OCI-LY7 (cell line): Measurements from ENCODE around the gene MAPK11.

ENCODE experiments used
- CTCF ChIP-seq: fragments of 200-600 bp; sonication (generic); conservative IDR thresholded peaks from 2 replicates; pipeline ENCODE4 v1.5.1; 2014; ENCODE audit warnings: mild to moderate bottlenecking, antibody characterized with exemption, low read length, moderate library complexity, mixed read lengths
- EZH2phosphoT487 ChIP-seq: fragments of 200-600 bp; sonication (generic); IDR thresholded peaks from 2 replicates; pipeline ENCODE4 v1.6.1; 2018; ENCODE audit warnings: low read depth, borderline replicate concordance, mild to moderate bottlenecking, mixed run types, antibody characterized with exemption, low read length, moderate library complexity, mixed read lengths

DNA sequence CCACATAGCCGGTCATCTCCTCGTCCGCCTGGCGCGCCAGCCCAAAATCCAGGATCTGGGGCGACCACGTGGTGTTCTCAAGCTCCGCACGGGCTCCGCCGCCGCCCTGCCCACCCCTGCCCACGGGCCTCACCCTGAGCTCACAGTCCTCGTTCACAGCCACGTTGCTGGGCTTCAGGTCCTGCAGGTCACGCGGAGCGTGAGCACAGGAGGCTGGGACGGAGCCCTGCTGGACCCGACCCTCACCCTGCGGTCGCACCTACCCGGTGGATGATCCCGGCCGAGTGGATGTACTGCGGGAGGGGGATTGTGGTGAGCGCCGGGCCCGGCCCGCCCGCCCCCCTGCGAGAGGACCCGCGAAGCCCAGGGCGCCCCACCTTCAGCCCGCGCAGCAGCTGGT is 3.2 kb downstream of the MAPK11 start:
- TF ChIP-seq CTCF (no peak), EZH2phosphoT487 (no peak)
